Loucy (cell line): ENCODE data around the gene KIAA1614.

Experiments
- CTCF ChIP-seq: fragments of 200-600 bp; sonication (generic); conservative IDR thresholded peaks from 2 replicates; pipeline ENCODE4 v1.5.1; 2014; ENCODE audit warnings: mild to moderate bottlenecking, antibody characterized with exemption, low read length
- EZH2phosphoT487 ChIP-seq: fragments of 200-600 bp; IDR thresholded peaks from 2 replicates; pipeline ENCODE4 v1.6.1; 2018; ENCODE audit warnings: antibody characterized with exemption, mild to moderate bottlenecking, moderate library complexity, borderline replicate concordance

GRCh38 chr1:180920193-180920592 is 7.5 kb downstream of the KIAA1614 start:
- TF ChIP-seq CTCF, result no peak
- TF ChIP-seq EZH2phosphoT487, result no peak
